Measurements from ENCODE around the gene HRH3.
A peak's percentile ranks its signal among the peaks of the same experiment; 100 is the strongest.

HRH3 gene

DNA sequence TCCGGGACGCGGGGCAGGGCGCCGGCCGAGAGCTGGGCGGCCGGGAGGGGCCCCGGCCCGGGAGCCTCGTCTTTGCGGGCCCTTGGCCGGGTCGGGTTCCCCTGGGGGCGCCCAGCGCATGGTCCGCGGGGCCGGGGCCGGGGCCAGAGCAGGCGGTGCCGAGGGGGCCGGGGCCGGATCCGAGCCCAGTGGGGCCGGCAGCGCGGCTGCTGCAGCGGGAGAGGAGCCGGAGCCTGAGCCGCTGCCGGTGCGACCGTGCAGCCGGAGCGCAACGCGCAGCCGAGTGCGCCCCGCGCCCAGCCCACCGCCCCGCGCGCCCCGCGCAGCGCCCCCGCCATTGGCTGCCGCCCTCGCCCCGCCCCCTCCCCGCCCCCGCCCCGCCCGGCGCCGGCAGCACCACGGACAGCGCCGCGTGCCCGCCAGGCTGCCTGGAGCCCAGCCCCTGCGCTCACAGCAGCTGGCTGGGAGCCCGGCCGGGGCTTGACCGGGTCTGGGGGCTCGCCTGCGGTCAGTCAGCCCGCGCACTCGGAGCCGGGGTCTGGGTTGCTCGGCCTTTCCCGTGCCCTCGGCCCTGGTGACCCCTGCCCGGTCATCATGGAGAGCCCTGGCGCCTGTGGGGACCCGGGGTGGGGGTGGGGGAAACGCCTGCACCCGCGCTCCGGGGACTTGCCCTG lies at the start of gene HRH3:
Gene HRH3 (minus strand): TSS at position 287 of the 674 bp plus-strand sequence. CDS start 308 bp downstream, outside the sequence.
- peak in 2 of 10 donors; percentile 50 to 91 for DNase-seq
- intact Hi-C loops (cut with DNase I), result no loop called here

DNA sequence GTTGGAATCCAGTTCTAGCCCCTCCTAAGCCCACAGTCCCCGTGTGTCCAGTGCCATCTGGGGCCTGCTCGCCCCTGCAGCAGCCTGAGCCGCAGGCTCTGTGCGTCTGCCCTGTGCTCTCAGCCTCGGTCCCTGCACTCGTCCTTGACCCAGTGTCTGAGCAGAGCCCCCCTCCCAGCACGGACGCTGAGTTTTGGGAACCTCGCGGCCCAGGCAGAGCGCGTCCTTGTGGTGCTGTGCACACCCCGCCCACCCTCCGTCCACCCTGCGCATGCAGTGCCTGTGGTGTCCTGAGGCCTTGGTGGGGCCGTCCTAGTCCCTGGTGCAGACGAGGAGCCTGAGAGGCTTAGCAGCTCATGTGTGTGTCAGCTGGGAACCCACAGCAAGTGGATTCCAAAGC lies 49.8 kb upstream of the HRH3 start:
- intact Hi-C loops (cut with DNase I), result no loop called here
- no peak for DNase-seq

DNA sequence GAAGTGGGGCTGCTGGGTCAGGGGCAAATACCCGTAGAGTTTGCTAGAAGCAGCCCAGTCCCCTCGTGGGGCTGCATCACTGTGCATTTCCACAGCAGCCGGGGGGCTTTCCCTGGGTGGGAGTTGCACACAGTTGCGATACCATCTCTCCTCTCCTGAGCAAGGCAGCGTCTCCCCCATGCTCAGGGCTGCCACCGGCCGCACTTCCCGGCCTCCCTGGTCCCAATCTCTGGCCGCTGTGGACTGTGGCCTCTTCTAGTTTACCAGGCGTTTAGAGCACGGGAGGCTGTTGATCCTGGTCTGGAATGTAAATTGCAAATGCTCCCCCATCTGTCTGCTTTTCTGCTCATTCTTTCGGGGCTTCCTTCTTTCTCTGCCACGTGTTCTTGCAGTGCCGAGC lies 49.3 kb upstream of the HRH3 start:
- intact Hi-C loops (cut with DNase I), result no loop called here
- DNase-seq, result no peak

DNA sequence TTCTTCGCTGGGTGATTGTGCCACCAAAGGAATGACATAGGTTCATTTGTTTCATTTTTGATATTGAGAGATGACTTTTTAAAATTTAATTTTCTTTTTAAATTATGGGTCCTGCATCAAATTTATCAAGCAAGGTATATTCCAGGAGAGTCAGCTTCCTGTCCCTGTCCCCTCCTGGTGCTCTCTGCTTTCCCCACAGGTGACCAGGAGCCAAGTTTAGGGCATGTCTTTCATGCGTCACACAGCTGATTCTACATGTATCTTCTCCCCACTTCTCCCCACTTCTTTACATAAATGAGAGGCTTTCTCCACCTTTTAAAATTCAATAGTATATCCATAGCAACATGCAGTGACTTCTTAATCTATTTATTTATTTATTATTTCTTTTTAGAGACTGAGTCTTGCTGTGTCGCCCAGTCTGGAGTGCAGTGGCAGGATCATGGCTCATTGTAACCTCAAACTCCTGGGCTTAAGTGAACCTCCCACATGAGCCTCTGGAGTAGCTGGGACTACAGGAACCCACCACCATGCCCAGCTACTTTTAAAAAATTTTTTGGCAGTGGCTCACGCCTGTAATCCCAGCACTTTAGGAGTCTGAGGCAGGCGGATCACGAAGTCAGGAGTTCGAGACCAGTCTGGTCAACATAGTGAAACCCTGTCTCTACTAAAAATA lies 48.3 kb upstream of the HRH3 start:
- intact Hi-C loops (cut with DNase I), result no loop called here

DNA sequence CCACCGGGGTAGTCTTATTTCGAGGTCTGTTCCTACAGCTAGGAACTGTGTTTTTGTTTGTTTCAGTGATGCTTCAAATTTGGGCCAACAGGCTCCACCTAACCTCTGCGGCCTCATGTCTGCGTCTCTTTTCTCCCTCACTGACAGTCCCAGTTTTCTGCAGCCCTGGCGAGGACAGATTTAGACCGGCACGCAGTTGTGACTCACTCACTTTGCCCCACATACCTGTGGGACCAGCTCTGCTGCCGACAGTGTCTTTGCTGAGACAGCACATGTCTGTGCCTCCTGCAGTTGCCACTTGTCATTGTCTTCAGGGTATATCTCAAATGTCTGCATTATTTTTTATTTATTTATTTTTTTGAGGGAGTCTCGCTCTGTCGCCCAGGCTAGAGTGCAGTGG lies 47.5 kb upstream of the HRH3 start:
- intact Hi-C loops (cut with DNase I), result no loop called here
- DNase-seq, result peak in 8 of 10 donors; percentile 46 to 94 (median 66)

More for the DNA sequence above, 48.3 kb upstream of the HRH3 start:
- DNase-seq, result no peak

DNA sequence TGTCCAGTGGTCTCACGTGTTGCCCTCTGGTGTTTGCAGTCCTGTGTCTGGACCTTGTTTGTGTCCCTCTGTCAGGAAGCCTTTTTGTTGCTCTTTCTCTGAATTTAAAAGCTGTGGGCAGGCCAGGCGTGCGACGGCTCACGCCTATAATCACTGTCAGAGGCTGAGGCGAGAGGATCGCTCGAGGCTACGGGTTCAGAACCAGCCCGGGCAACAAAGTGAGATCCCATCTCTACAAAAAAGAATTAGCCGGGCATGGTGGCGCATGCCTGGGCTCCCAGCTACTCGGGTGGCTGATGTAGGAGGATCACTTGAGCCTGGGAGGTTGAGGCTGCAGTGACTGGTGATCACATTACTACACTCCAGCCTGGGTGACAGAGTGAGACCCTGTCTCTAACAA lies 46.8 kb upstream of the HRH3 start:
- DNase-seq, result no peak
- intact Hi-C loops (cut with DNase I), result no loop called here

DNA sequence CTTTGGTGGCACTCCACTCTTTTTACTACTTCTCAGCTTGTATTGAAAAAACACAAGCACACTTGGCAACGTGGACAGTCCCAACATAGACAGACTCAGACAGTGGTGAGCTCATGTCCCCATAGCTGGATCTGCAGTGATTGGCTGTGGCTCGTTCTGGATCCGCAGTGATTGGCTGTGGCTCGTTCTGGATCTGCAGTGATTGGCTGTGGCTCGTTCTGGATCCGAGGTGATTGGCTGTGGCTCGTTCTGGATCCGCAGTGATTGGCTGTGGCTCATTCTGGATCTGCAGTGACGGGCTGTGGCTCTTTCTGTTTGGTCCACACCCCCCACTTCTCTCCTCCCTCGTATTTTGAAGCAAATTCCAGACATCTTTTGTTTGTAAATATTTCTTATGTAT lies 46.3 kb upstream of the HRH3 start:
- intact Hi-C loops (cut with DNase I), result no loop called here
- DNase-seq, result no peak

DNA sequence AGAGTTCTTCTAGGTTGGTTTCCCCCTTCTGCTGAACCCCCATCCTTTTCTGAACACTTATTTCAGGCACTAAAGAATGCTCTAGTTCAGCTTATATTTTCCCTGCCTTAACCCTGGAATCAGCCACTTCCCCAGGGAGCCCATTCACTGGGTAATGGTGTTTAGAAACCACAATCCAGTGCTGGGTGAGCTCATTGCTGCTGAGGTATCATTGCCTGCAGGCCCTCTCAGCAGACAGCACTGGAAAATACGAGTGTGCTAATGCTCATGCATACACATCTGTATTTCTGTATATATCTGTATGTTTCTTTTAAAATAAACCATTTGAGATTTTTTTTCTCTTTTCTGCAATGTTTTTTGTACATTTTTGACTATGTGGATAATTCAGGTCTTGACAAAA lies 45.3 kb upstream of the HRH3 start:
- intact Hi-C loops (cut with DNase I), result no loop called here

DNA sequence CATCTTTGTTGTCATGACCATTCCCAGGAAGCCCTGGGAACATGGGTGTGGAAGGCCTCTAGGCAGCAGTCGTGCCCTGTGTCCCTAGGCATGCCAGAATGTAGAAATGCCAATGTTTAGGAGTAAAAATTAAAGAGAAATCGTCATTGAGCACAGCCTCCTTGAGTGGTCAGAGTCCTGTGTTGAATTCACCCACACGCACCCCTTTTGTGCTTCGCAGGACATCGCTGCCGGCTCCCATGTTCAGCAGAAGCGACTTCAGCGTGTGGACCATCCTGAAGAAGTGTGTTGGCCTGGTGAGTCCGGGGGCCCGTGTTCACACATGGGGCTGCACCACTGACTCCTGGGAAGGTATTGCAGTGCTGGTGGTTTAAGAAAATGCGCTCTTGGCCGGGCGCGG lies 43.3 kb upstream of the HRH3 start:
- intact Hi-C loops (cut with DNase I), result no loop called here
- DNase-seq, result peak in 1 of 10 donors; percentile 56

More for the DNA sequence above, 45.3 kb upstream of the HRH3 start:
- no peak for DNase-seq

DNA sequence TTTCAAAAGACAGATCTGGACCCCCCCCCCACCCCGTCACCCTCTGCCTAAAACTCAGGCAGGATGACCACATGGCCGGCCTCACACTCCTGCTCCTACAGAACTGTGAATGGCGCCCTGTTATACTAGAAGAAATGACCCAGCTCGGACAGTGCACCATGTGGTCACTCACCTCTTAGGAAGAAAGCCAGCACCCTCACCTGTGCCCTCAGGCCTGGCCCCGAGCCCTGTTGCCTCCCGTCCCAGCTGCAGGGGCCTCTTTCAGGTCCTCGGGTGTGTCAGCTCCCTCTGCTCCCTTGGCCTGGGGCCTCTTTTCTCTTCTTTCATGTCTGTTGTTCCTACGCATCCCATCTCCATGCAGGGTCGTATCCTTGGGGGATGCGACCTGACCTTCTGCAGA lies 42.0 kb upstream of the HRH3 start:
- intact Hi-C loops (cut with DNase I), result no loop called here
- no peak for DNase-seq

DNA sequence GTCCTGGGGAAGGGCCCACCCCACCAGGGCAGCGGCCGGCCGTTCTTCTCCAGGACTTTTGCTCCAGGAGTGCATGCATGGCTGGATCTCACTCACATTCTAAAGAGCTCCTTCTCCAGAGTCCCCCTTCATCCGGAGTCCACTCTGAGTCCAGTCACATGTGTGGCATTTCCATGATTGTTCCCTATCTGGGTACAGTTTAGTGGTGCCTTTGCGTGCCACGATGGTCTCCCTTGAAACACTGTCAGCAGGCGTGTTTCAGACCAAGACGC lies 39.2 kb upstream of the HRH3 start:
- intact Hi-C loops (cut with DNase I), result no loop called here
- no peak for DNase-seq

DNA sequence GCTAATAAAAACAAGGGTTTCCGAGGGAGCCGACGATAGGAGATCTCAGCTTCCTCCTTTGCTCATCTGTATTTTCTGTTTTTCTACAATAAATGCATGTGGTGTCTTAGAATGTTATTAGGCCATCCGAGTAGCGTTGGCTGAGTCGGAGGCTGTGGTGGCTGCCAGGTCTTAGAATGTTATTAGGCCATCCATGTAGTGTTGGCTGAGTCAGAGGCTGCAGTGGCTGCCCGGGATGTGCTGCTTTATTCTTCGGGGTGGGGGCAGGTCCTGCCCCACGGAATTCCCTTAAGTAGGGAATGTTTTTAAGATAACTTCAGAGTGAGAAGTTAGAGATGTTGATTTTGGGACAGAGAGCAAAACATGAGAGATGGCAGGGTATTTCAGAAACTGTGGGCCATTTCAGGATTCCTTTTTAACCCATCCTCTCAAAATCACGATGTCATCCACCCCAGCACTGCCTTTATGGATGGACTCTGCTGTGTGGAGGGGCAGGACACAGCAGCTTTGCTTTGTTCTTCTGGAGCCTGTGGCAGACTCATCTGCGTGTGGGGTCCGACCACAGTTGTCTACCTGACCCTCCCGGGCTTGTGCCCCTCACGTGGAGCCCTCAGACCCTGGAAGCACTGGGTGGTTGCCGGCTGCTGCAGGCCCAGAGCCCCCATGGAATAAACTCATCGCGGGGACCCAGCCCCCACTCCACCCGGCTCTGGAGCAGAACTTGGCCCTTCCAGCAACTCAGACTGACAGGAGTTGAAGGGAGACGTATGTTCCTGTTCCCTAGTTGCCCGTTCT lies 38.6 kb upstream of the HRH3 start:
- intact Hi-C loops (cut with DNase I), result no loop called here
- no peak for DNase-seq

DNA sequence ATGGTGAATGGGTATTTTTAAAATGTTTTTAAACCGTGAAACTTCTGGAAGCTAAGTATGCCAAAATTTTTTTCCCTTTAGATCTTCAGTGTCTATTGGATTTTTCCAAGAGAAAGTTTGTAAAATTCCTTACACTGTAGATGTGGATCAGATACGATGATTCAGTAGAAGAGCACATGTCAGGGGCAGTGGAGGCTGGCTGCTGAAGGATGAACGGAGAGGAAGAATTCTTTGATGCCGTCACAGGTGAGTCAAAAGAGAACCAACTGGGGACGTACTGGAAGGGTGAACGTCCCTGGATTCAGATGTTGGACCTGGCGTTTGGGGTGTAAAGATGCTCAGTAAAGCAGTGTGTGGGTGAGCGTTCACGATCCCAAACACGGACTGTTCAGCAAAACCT lies 35.9 kb upstream of the HRH3 start:
- DNase-seq, result no peak
- intact Hi-C loops (cut with DNase I), result no loop called here

DNA sequence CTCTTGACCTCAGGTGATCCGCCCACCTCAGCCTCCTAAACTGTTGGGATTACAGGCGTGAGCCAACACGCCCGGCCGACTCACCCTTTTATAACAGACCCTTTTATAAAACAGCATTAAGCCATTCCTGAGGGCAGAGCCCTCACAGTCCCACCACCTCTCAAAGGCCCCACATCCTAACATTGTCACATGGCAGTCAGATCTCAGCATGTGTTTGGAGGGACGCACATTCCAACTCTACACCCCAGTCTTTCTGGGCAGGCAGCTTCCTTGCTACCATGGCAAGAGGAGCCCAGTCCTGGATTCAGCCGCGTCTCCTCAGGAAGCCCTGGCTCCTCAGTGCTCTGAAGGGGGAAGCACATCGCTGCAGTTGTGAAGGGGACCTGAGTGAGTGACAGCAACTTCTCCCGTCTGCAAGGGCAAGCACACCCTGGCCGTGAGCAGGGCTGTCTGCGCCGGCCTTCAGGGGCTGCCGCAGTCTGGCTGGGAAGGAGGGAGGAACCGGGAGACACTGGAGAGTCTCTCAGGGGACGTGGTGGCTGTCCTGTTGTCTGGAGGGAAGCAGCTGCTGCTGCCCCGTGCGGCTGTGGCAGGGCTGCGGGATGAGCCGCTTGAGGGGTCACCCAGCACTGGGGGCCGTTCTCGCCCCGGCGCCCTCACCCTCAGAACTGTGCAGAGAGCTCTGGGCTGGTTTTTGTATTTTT lies 34.1 kb upstream of the HRH3 start:
- intact Hi-C loops (cut with DNase I), result no loop called here
- DNase-seq, result peak in 1 of 10 donors; percentile 16

DNA sequence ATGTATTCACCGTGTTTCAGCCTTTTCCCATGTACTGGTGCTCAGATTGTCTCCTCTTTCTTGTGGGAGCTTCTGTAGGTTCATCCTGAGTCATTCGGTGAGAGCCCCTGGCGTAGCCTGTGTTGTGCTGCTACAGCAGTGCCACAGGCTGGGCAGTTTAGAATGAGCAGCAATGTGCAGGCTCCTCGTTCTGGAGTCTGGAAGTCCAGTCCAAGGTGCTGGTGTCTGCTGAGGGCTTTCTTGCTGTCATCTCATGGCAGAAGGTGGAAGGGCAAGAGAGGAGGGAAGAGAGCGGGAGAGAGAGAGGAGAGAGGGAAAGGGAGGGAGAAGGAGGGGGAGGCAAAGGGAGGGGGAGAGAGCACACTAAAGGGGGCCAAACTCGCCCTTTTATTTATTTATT lies 33.3 kb upstream of the HRH3 start:
- intact Hi-C loops (cut with DNase I), result no loop called here
- DNase-seq, result no peak

DNA sequence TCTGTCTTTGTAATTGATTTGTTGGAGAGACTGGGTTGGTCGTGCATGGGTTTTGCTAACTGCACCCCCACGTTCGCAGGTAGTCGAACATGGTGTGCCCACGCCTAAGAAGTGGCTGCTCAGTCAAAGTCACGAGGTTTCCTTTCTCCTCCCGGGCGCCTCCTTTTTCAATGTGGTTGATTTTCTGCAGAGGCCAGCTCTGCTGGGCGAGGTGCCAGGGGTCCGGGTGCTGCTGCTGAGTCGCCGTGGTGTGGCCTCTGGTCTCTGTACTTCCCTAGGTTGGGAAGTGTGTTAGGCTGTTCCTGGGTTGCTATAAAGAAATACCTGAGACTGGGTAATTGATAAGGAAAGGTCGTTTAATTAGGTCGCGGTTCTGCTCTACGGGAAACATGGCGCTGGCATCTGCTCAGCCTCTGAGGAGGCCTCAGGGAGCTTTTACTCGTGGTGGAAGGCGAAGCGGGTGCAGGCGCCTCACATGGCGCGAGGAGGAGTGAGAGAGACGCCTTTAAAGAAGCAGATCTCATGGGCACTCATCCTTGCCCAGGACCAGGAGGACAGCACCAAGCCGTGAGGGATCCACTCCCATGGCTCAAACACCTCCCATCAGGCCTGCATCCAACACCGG lies 32.4 kb upstream of the HRH3 start:
- intact Hi-C loops (cut with DNase I), result no loop called here
- peak in 1 of 10 donors; percentile 17 for DNase-seq

DNA sequence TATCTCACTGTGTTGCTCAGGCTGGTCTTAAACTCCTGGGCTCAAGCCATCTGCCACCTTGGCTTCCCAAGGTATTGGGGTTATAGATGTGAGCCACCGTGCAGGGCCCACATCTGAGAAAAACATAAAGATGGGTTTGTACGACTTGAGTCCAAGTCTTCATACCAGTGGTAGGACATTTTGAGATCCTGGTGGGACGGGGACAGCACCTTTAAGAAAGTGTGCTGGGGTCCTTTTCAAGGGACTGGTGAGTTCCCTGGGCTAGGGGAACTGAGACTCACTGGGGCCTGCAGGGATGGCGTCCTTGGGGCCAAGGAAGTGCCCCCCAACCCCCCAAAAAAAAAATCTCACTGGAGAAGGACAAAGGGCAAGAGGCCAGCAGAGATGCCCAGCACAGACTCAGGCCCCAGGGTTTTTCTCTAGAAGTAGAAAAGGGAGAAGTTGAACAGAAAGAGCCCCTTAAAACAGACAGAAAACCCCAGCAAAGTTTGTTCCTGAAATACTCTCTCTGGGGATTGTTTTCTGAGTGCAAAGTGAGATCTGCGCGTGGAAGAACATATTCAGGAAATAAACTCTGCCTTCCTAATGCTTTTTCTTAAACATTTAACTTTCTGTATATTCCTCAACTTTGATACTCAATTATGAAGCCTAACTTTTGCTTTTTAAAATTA lies 28.9 kb upstream of the HRH3 start:
- no peak for DNase-seq
- intact Hi-C loops (cut with DNase I), result no loop called here

DNA sequence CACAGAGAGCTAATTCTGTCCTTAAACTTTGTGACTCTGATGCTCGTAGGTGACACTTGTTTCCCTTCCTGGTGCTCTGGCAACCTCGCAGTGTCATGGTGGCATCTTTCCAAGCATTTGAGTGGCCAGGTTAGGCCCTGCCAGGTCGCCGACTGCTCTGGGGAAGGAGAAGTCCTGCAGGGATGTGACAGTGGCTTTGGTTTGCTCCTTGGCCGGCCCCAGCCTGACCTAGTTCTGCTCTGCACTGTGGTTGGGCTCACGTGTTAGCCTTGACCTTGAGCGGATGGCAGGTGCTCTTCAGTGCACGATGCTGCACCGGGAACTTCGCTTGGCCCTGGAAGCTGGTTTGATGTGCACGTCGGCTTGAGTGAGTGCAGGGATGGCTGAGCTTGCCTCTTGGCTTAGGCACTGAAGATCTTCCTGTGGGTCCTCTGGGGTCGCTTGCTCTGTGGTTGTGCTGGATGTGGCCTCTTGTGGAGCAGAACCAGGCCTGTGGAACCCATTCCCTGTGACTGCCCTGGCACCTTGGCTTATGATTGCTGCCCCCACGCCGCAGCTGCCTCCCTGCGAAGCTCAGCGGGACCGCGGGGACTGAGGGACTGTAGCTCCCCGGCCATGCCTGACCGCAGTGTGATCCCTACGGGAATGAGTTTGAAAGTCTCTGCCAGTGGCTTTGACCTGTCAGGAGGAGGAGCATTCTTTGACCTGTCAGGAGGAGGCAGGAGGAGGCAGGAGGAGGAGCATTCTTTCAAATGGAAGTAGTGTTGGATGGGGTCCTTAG lies 27.0 kb upstream of the HRH3 start:
- intact Hi-C loops (cut with DNase I), result no loop called here
- no peak for DNase-seq

DNA sequence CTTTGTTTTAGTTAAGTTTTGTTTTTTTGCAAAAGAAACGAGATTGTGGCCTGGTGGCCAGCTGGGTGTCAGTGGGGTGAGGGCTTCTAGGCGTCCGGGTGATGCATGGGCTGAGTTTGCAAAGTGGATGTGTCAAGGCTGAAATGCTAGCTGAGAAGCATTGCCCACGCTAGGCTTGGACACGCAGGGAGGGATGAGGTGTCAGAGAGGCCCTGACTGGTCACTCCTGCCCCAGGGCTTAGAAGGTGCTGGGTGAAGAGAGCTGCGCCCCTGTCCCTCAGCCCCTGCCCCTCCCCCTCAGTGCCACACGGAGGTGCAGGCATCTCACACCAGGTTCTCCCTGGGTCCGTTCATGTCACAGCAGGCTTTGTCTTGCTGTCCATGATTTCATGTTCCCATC lies 26.4 kb upstream of the HRH3 start:
- DNase-seq, result no peak
- intact Hi-C loops (cut with DNase I), result no loop called here

DNA sequence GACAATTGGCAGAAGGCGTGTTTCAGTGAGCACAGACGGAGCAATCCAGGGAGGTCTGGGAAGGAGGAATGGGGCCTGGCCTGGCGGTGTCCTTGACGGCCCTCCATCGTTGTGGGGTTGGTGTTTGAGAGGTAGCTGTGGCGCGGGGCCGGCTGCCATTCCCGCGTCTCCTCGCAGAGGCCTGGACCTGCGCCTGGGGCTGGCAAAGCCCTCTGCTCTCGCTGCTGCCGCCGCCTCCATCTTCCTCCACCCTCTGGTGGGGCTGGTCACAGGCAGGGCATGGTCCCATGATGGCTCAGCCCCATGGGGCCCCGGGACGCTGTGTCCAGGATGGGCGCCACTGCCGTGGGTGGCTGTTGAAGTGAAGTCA lies 25.8 kb upstream of the HRH3 start:
- intact Hi-C loops (cut with DNase I), result no loop called here

More for the DNA sequence above, 25.8 kb upstream of the HRH3 start:
- DNase-seq, result no peak
